Amniotic epithelial cell (primary cell): ENCODE measurements around the gene UBA5.
"Not testable (repeated sequence)": the region's sequence is repeated elsewhere in the genome, so short reads cannot be mapped to it uniquely, and the experiment has no call there.

Experiments used
- DNase-seq: peaks from one replicate; pipeline ENCODE4 v3.0.0-alpha.2; 2010; ENCODE audit warnings: low read depth

UBA5 gene

GRCh38 chr3:132660052-132660810 lies at the start of gene UBA5:
Gene UBA5 (plus strand): TSS chr3:132660329. CDS start chr3:132660538, 209 bp downstream.
- DNase-seq = peak; percentile 61

- not testable (repeated sequence) for DNase-seq
These were observed 44.8 kb upstream of the UBA5 start for GRCh38 chr3:132615301-132615700.

GRCh38 chr3:132615881-132616280 lies 44.2 kb upstream of the UBA5 start:
- DNase-seq = no peak

GRCh38 chr3:132616780-132617179 lies 43.3 kb upstream of the UBA5 start:
- no peak for DNase-seq

- DNase-seq = no peak
These were observed 38.0 kb upstream of the UBA5 start for GRCh38 chr3:132622148-132622547.

GRCh38 chr3:132622761-132623160 lies 37.4 kb upstream of the UBA5 start:
- DNase-seq = no peak

GRCh38 chr3:132623646-132624045 lies 36.5 kb upstream of the UBA5 start:
- DNase-seq = no peak

- no peak for DNase-seq
These were observed 35.3 kb upstream of the UBA5 start for GRCh38 chr3:132624790-132625189.

- no peak for DNase-seq
These were observed 34.5 kb upstream of the UBA5 start for GRCh38 chr3:132625613-132626012.

GRCh38 chr3:132626955-132627354 lies 33.2 kb upstream of the UBA5 start:
- no peak for DNase-seq

- DNase-seq = no peak
These were observed 32.0 kb upstream of the UBA5 start for GRCh38 chr3:132628157-132628556.

GRCh38 chr3:132629928-132630327 lies 30.2 kb upstream of the UBA5 start:
- peak; percentile 72 for DNase-seq

GRCh38 chr3:132630612-132631011 lies 29.5 kb upstream of the UBA5 start:
- no peak for DNase-seq

GRCh38 chr3:132635052-132635451 lies 25.1 kb upstream of the UBA5 start:
- no peak for DNase-seq

- peak; percentile 22 for DNase-seq
These were observed 22.5 kb upstream of the UBA5 start for GRCh38 chr3:132637590-132637989.

- no peak for DNase-seq
These were observed 21.4 kb upstream of the UBA5 start for GRCh38 chr3:132638706-132639105.

GRCh38 chr3:132641427-132641826 lies 18.7 kb upstream of the UBA5 start:
- not testable (repeated sequence) for DNase-seq

- DNase-seq = peak; percentile 47
These were observed 18.1 kb upstream of the UBA5 start for GRCh38 chr3:132641837-132642538.

- DNase-seq = no peak
These were observed 17.6 kb upstream of the UBA5 start for GRCh38 chr3:132642539-132642847.

GRCh38 chr3:132643366-132643765 lies 16.8 kb upstream of the UBA5 start:
- no peak for DNase-seq

GRCh38 chr3:132645058-132645457 lies 15.1 kb upstream of the UBA5 start:
- DNase-seq = no peak

GRCh38 chr3:132650153-132650552 lies 10.0 kb upstream of the UBA5 start:
- no peak for DNase-seq

- DNase-seq = peak; percentile 63
These were observed 7.4 kb upstream of the UBA5 start for GRCh38 chr3:132652640-132653270.
